WI38 (cell line): Measurements from ENCODE around the gene CXADR.
"Not testable (repeated sequence)": the region's sequence is repeated elsewhere in the genome, so short reads cannot be mapped to it uniquely, and the experiment has no call there.

Experiments
- H3K4me3 ChIP-seq: 2 replicates; pipeline ENCODE4 v1.5.1; 2011; ENCODE audit warnings: low read depth, mild to moderate bottlenecking, control low read depth, low read length
- TF ChIP-seq, protein P1 (sequence below): IDR thresholded peaks from 2 replicates; pipeline ENCODE4 v1.5.1; 2012; ENCODE audit warnings: low read depth, mild to moderate bottlenecking, control low read depth, low read length

CXADR gene

DNA sequence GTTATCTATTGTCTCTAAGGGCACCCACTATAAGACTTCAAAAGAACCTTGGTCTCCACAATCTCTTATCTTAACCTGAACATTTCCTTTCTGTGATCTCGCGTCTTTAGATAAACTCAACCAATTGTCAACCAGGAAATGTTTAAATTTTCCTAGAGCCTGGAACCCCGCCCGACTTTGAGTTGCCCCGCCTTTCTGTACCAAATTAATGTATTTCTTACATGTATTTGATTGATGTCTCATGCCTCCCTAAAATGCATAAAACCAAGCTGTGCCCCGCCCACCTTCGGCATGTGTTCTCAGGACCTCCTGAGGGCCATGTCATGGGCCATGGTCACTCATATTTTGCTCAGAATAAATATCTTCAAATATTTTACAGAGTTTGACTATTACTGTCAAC, 5.9 kb upstream of the CXADR start:
- no peak overlapping the region for H3K4me3 ChIP-seq
- TF ChIP-seq, protein P1, sequence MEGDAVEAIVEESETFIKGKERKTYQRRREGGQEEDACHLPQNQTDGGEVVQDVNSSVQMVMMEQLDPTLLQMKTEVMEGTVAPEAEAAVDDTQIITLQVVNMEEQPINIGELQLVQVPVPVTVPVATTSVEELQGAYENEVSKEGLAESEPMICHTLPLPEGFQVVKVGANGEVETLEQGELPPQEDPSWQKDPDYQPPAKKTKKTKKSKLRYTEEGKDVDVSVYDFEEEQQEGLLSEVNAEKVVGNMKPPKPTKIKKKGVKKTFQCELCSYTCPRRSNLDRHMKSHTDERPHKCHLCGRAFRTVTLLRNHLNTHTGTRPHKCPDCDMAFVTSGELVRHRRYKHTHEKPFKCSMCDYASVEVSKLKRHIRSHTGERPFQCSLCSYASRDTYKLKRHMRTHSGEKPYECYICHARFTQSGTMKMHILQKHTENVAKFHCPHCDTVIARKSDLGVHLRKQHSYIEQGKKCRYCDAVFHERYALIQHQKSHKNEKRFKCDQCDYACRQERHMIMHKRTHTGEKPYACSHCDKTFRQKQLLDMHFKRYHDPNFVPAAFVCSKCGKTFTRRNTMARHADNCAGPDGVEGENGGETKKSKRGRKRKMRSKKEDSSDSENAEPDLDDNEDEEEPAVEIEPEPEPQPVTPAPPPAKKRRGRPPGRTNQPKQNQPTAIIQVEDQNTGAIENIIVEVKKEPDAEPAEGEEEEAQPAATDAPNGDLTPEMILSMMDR: no peak

- TF ChIP-seq, protein P1: no peak
- no peak overlapping the region for H3K4me3 ChIP-seq
Measured at GRCh38 chr21:17507591-17507990, 5.3 kb upstream of the CXADR start.

- H3K4me3 ChIP-seq: peak overlapping the region; percentile 63
- TF ChIP-seq, protein P1: no peak
Measured at GRCh38 chr21:17513214-17514123, 626 bp downstream of the CXADR start.

GRCh38 chr21:17514124-17514845, 1.4 kb downstream of the CXADR start:
- H3K4me3 ChIP-seq: no peak overlapping the region
- TF ChIP-seq, protein P1: no peak

DNA sequence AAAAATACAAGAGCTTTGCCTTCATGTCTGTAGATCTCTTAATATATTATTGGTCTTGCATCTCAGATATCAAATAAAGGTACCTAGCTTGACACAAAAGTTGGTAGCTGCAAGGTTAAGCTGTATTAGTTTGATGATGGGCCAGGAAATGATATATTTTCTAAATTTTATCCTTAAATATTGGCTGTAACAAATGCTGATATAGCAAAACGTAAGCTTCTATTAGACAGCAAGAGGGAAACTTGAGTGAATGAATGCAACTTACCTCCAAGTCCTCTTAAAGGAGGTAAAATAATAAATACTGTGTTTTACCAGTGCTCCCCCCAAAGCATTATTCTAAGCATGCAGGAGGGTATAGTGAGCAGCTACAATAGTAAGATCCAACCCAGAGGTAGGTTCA, 4.2 kb downstream of the CXADR start:
- H3K4me3 ChIP-seq: not testable (repeated sequence)

DNA sequence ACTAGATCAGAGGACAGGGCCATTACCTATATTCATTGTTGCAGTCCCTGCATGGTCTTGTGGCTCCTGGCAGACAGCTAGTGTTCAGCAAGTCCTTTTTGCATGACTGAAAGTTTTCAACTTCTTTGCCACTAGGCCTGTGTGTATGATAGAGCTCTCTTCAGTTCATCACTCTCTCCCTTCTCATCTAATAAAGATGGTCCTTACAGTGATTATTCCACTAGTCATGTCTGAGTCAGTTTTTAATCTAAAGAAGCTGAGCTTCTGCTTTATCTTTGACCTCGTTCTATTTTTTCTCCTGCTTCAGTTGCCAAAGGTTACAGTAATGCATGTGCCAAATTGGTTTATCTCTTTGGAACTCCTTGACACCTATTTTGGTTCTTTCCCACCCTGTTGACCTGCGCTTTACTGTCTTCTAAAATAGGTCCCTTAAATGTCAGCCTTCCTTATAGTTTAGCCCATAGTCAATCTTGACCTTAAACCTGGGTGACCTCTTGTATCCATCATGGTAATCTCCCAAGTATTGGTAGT, 6.4 kb downstream of the CXADR start:
- no peak overlapping the region for H3K4me3 ChIP-seq
- TF ChIP-seq, protein P1: no peak

DNA sequence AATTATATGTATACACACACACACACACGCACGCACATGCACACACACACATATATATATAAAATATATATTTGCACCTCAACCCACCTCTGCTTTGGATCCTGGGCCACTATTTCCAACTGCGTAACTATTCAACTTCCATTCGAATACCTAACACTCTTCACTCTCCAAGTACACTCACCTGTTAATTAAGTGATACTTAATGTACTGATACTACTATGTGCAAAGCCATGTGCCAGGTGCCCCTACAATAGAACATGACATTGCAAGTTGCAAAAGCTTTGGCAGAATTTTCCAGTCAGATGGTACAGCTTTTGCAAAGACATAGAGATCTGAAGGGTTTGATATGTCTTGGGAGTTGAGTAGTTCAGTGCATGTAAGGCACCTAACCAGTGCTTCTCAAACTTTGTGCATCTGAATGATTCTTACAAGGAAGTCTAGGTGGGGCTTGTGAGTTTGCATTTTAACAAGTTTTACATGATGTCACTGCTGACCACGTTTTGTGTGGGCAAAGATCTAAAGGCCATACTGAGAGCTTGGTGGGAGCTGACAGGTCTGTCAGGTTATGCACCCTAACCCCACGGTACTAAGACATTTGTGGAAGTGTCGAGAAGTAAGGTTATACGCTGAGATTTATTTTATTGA, 7.2 kb downstream of the CXADR start:
- TF ChIP-seq, protein P1: no peak
- H3K4me3 ChIP-seq: no peak overlapping the region
